ENCODE results near the gene CCDC190.
"Not testable (repeated sequence)": the region's sequence is repeated elsewhere in the genome, so short reads cannot be mapped to it uniquely, and the experiment has no call there.

Gene CCDC190

DNA sequence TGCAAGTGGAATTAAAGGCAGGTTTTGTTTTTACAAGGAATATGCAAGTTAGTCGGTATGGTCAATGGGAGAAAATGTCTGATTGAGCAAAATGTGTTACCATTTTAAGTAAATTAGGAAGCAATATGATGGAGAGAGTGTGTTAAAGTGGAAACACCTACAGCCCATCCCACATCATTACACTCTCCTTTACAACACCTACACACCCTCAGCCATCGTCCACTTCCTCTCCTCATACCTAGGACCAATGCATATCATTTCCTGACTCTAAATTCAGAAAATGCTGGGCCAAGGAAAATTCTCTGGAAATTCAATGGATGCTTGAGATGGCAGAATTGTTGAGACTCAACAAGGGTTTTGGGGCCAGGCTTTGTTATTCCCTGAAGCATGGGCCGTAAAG is 16.4 kb upstream of the CCDC190 start:
- DNase-seq (ENCODE audit: low spot score) = no peak

DNA sequence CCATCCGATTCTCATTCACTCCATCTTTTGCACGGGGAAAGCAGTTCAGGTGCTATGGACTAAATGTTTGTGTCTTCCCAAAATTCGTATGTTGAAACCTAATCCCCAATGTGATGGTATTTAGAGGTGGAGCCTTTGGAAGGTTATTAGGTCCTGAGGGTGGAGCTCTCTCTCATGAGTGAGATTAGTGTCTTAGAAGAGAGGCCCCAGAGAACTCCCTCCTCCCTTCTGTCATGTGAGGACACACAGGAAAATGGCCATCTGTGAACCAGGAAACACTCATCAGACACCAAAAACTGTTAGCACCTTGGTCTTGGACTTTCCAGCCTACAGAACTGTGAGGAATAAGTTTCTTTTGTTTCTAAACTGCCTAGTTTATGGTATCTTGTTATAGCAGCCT is 15.8 kb upstream of the CCDC190 start:
- no peak for DNase-seq (ENCODE audit: low spot score)

DNA sequence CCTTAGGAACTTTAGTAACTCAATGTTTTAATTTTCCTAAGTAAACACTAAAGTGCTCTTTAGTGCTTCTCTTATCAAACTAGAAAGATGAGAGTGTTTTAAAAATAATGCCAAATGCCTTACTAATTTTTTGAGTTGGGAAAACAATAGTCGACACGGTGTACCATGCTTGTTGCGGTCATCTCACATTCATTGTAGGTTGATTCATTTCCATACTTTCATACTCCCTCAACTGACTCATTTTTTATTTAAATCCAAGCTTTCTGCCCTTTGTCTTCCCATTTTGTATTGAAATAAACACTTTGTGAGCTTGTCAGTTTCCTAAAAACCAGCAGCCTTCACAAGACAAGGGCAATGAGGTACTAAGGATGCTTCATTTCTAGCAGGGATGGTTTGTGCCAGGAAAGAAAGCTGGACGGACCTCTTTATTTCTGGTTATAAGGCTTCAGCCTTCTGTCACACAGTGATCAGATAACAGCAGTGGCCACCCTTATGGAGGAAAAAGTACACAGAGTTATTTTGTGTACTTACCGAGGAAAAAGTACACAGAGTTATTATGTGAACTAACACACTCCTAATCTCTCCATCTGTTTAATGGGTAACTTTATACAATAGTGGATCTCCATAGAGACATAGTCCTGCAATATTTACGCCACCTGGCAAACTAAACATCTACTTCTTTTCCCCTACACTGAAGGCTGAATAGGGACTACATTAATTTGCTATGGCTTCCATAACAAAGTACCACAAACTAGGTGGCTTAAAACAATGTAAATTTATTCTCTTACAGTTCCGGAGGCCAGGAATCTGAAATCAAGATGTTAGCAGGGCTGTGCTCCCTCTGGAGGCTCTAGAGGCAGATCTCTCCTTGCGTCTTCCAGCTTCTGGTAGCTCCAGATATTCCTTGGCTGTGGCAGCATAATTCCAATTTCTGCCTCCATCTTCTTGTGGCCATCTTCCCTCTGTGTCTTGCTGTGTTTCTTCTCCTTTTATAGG is 13.0 kb upstream of the CCDC190 start:
- DNase-seq (ENCODE audit: low spot score) = no peak

DNA sequence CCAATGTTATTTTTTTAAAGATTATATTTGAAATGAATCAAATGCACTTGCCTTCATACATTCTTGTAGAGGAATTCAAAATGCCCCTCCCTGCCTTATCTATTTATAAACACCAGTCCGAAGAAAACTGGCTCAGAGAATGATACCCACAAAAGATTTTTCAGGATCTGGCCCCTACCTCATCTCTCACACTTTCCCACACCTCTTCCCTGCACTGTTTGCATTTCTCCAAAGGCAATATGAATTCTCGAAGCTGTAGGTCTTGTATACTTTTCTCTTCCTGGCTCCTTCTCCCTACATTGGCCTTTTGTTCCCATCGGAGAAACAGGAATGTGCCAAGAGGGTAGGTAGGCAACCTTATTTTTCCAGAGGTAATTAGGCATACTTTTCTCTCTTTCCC is 12.0 kb upstream of the CCDC190 start:
- no peak for DNase-seq (ENCODE audit: low spot score)

DNA sequence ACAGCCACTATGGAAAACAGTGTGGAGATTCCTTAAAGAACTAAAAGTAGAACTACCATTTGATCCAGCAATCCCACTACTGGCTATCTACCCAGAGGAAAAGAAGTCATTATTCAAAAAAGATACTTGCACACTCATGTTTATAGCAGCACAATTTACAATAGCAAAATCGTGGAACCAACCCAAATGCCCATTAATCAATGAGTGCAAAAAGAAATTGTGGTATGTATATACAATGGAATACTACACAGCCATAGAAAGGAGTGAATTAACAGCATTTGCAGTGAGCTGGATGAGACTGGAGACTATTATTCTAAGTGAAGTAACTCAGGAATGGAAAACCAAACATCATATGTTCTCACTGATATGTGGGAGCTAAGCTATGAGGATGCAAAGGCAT is 10.4 kb upstream of the CCDC190 start:
- not testable (repeated sequence) for DNase-seq (ENCODE audit: low spot score)

DNA sequence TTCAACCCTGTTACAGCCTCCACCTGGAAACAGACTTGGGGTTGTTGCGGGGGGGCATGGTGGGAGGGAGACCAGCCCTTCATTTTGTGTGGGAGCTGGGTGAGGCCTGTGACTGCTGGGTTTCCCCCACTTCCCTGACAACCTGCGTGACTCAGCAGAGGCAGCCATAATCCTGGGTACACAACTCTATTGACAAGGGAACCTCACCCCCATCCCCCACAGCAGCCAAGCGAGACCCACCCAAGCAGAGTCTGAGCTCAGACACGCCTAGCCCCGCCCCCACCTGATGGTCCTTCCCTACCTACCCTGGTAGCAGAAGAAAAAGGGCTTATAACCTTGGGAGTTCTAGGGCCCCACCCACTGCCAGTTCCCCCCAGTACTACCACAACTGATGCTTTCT is 8.0 kb upstream of the CCDC190 start:
- DNase-seq (ENCODE audit: low spot score) = no peak

DNA sequence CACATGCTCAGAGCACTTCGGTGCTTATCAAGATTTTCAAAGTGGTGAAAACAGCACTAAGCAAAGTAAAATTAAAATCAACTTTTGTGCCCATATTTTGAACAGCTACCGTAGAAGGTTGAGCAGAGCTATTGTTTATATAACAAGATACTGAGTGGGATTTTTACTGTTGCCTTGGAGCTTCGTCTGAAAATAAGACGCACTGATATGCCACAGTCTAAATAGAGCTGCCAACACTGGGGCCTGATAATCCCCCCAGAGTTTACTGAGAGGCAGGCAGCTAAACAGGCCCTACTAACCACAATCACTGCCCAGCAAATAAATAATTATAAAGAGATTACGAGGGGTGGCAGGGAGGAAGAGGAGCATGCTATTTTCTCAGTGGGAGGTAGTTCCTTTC is 650 bp upstream of the CCDC190 start:
- no peak for DNase-seq (ENCODE audit: low spot score)

DNA sequence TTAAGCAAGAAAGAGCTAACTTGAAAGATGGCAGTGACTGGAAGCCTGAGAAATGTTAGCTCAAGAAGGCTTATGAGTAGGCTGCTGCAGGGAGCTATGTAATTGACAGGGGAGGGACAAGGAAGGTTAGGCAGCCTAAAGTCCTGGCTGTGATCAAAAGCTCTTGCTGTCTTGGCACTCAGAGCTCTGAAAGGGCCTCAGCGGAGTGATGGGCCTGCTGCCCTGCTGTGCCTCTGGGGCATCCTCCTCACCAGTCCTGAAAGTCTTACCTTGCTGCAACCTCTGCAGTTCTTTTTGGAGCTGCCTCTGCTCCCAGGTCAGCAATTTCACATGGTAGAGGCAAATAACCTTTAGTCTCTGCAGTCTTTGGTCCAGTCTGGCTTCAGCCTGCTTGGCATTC is 1.8 kb downstream of the CCDC190 start:
- DNase-seq (ENCODE audit: low spot score) = no peak

DNA sequence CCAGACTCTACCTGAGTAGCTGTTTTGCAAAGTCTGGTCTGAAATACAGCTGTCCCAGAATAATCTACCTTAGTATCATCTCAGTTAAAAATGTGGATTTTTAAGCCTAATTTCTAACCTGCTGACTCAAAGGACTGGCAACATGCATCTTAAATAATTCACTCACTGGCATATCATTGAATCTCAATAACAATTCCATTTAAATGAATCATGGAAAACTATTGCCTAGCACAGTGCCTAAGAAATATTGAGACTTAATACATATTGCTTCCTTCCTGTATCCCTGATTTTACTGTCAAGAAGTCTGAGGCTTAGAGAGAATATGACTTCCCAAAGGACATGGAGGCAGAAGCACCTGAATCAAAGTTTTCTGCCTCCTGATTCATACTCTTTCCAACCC is 3.1 kb downstream of the CCDC190 start:
- DNase-seq (ENCODE audit: low spot score) = no peak

DNA sequence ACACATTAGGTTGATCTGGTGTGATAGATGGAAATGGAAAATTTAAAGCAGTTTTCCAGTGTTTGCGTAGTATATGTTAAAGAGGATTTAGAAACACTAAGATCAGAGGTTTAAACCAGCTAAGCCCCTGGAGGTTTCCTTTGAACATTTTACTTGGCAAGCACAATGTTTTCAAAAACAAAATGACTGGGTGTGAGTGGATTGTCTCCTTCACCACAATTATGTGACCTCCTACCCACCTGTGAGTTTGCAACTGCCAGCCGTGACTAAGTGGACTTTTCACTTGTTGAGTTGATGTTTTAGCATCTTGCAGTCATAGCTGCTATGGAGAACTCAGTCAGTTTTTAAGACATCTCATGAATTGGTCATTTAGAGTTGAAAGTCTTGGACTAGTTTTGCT is 4.7 kb downstream of the CCDC190 start:
- DNase-seq (ENCODE audit: low spot score) = peak; percentile 54

DNA sequence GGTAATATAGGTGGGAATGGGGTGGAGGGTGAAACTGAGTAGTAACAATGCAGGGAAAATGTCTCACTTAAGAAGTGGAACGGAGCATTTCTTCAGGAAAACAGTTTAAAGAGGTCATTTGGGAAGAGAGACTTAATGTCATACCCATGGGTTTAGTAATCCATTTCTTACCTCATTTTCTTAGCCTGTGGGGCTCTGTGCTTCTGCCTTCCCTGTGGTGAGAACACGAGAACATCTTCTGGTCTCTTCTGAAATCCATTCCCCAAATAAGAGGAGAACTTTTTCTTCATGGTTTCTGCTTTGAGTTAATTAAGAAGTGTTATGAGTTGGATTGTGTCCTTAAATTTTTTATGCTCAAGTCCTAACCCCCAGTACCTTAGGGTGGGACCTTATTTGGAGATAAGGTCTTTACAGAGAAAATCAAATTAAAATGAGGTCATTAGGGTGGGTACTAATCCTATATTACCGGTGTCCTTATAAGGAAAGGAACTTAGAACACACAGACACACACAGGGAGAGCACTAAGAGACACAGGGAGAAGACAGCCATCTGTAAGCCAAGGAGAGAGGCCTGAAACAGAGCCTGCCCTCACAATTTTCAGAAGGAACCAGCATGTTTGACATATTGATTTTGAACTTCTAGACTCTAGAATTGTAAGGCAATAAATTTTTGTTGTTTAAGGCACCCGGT is 5.4 kb downstream of the CCDC190 start:
- no peak for DNase-seq (ENCODE audit: low spot score)

DNA sequence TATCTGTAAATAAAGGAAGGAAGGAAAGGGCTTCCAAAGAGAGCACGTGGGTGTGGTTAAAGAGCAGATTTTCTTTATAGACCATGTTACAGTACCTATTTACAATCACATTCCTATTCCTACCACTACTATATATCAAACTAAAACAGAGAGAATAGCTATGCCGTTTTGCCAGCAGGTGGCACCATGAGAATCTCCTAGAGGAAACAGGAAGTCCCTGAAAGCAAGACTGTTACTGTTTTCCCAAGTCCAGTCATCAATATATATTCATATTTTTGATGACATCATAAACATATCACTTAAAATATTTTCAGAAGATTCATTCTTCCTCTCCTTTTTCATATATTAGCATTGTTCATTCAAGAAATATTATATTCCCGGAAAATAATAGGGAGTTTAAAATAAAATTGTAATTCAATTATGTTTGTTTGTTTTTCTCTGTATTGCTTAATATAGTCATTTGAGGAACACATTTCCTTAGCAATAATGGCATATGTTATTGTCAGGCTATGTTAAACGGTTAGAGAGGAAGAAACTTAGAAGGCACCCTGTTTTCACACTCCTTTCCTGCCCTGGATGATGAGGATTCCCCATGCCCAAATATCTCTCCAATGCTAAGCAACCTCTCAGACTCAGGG is 6.6 kb downstream of the CCDC190 start:
- DNase-seq (ENCODE audit: low spot score) = peak; percentile 70

DNA sequence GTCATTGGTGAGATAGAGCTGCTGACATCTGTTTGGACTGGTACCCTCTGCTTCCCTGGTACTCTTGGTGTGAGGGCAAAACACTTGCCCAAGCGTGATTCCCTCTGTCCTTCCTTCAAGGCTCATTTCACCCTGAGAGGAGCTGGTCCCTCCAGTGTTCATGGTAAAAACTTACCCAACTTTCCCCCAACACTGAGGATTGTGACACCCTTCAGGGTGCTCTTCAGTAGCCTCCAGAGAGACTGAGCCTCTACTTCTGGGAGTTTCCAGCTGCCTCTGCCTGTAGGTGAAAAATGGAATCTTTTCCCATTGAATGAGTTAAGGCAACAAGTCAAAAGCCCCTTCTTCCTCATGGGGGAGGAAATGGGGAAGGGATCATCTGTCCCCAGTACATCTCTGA is 9.6 kb downstream of the CCDC190 start:
- no peak for DNase-seq (ENCODE audit: low spot score)

DNA sequence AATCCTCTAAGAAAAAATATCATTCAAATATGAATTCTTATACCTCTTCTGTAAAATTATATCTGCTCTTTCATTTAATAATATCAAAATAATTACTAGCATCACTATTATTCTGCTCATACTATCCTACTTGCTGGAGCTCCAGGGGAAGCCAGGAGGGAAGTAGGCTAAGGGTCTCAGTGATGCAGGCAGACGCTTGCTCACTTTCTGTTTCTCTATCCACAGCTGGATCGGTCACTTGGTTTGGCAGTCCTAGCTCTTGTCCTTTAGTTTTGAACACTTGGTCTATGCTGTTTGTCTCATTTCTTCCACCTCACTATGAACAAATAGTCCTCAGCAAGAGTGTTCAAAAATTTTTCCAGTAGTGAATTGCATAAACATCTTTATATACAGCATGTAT is 11.3 kb downstream of the CCDC190 start:
- DNase-seq (ENCODE audit: low spot score) = no peak

DNA sequence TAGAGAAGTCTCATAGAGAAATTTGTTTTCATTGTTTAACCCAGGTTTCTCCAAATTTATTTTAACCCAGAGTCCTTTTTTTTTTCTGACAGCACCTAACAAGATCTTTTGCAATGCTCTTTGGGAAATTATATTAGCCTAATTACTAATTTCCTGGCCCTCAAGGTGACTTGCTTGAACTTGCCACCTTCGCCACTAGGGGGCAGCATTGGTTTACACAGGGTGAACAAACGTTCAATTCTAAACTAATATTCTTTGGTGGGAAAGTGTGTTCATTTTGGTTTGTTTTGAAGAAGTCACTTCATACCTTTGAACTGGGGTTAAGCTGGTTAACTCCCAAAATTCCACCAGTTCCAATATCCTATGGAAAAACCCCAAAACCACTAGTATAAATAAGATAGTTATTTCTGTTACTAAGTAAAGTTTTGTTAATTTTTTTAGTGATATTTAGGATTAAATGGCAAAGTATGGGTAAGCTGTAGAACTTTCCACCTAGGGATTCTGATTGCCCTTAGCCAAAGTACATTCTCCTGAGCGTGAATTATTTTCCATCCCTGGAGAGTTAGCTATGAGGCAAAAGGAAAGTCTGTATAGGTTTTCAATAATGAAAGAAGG is 13.0 kb downstream of the CCDC190 start:
- peak; percentile 38 for DNase-seq (ENCODE audit: low spot score)

DNA sequence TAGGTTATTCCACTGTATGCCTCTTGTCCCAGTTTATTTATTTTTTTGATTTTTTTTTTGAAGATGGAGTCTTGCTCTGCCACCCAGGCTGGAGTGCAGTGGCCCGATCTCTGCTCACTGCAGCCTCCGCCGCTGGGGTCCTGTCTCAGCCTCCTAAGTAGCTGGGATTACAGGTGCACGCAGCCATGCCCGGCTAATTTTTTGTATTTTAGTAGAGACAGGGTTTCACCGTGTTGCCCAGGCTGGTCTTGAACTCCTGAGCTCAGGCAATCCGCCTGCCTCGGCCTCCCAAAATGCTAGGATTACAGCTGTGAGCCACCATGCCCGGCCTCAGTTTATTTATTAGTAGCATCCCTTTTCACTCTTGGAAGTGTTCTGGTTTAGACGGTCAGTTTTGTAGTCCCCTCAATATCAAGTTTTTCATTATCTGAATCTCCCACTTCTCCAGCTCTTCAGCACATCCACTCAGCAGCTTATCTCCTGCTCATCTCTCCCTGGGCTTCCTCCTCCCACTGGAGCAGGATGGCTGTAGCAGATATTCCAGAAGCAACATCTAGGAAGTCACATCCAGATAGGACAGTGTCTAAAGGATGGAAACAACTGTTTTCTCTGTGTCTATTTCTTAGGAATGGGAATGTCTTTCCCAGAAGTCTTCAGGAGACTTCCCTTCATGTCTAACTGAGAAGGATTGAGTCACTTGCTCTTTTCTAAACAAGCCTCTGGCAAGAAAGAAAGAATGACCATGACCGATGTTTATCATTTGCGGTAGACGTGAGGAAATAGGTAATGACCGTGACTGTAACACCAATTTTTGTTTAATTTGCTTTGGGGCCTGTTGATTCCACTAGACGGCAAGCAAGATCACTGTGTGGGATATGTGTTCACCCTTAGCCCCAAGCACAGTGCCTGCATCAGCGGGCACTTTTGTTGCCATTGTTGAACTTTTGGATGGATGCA is 14.4 kb downstream of the CCDC190 start:
- DNase-seq (ENCODE audit: low spot score) = no peak

DNA sequence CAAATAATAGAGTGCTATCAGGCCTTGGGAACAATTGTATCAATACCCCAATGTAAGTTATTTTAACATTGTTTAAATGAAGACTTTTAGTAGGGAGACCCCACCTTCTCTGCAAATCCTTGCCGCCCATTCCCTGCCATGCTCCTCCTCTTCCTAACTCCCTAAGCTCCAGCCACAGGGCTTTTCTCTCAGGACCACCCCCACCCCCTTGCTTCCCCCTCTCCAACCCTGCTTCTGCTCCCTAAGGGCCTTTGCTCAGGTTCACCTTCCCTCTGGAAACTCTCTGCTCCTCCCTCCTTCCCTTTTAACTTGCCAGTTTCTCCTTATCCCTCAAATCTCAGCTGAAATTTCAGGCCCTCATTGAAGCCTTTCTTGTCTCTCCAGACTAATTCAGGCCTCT is 16.8 kb downstream of the CCDC190 start:
- DNase-seq (ENCODE audit: low spot score) = no peak

DNA sequence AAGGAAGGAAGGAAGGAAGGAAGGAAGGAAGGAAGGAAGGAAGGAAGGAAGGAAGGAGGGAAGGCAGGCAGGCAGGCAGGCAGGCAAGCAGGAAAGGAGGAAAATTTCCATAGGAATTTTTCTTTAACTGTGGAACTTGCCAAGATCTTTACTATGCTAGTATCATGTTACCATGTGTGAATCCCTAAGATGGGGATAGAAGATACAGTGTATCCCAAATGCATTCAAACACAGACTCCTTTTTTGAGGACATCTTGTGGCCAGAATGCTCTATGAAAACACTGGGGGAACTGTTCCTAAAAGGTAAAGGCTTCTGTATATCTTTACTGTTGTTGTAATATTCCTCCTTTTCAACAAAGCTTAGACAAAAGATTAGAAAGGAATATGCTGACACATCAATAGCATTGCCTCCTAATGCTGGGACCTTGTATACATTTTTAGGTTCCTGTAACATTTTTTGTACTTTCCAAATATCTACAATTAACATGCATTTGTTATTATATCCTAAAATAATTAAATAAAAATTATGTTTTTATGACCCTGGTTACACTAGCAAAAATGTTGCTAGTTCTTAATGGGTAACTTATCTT is 20.6 kb downstream of the CCDC190 start:
- DNase-seq (ENCODE audit: low spot score) = no peak

DNA sequence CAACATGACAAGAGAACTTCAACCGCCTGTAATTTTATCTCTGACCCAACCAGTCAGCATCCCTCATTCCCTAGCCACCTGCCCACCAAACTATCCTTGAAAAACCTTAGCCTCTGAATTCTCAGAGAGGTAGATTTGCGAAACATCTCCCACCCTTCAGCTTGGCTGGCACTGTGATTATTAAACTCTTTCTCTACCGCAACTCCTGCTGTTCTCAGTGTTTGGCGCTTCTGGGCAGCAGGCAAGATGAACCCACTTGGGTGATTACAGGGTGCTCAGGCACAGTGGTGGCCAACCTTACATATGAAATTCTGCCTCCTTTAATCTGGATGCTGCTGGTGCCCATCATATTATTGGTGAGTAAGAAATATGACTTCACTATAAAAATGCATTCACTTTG is 22.1 kb downstream of the CCDC190 start:
- no peak for DNase-seq (ENCODE audit: low spot score)

DNA sequence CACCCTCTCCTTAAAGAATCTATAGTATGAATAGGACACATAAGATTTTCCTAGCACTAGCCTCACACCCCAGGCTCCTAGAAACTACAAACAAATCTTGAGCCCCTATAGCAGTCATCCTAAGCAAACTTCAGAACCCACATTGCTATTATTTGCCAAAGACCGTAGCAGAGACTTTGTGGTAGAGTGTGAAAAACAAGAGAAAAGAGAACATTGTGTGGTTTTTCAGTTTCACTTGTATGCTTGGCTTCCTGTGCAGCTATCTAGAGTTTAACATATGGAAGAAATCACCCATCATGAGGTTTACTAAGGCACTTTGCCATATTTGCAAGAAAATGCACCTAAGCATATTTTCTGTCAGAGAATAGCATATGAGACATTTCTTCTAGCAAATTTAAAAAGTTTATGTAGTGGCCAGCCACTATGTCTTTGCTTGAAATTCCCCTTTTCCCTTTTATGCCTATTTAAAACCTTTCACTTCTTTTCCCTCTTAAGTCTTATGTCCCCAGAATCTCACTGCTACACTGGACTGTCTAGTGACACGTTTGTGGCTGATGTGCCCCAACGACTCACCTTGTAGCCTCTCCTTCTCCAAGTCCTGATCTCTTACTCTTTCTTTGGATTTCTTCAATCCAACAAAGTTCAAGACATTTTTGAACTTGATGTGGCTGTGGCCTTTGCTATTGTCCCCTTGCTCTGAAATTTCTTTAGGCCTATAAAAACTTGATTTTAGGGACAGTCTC is 25.6 kb downstream of the CCDC190 start:
- no peak for DNase-seq (ENCODE audit: low spot score)

Data from hepatic stellate cell (primary cell).